GM18870 (cell line): ENCODE data around the gene DOCK4.

Source experiments
- ATAC-seq: cut with Tn5 transposase; IDR thresholded peaks from one replicate; pipeline ENCODE4 v1.9.1; 2021; ENCODE audit warnings: moderate library complexity; ENCODE audit not compliant: unreplicated experiment

Gene DOCK4

DNA sequence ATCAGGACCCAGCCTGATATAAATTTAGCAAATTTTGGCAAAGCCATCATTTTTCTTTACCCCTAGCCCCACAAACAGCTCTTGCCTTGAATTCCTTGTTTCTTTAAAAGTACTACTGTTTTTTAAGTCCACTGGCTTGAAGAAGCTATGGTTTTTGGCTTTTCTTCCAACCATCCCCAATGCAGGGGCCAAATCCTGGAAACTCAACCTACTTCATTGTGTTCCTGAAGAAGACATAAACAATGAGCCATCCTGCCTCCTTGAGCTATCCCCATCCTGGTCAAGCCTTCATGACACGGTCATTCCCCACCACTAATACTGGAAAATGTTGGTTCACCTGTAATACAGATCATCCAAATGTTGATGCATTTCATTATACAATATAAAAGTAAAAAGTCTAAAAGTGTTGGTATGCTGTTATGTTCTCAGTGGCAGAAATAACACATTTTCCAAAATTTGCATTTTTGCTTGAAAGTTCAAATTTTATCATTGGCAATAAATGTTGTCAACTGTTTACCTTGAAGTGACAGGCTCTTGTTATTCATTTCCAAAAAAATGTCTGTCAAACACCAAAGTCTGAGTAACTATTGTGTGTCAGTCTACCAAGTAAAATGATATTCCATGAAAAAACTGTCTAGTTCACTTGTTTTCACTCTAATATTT is 92.2 kb downstream of the DOCK4 start:
- no peak for ATAC-seq

- no peak for ATAC-seq
These were observed 93.4 kb downstream of the DOCK4 start for GRCh38 chr7:112112822-112113255.

DNA sequence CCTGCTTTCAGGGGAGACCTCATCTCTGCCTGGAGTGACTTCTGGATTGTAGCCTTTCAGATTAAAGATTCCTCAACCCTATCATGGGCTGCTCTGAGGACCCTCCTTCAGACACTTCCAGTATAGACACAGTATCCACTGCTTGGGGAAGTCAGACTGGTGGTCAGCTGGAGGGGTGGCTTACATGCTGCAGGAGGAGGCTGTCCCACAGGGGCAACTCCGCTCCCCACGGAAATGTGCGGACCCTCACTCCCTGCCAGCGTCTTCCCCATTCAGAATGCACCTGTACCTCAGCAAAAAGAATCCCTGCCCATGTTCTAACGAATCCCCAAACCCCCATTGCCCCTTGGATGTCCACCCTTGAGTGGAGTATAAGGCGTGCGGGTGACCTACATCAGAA is 95.5 kb downstream of the DOCK4 start:
- ATAC-seq, result no peak

GRCh38 chr7:112110175-112110574 is 96.0 kb downstream of the DOCK4 start:
- no peak for ATAC-seq

DNA sequence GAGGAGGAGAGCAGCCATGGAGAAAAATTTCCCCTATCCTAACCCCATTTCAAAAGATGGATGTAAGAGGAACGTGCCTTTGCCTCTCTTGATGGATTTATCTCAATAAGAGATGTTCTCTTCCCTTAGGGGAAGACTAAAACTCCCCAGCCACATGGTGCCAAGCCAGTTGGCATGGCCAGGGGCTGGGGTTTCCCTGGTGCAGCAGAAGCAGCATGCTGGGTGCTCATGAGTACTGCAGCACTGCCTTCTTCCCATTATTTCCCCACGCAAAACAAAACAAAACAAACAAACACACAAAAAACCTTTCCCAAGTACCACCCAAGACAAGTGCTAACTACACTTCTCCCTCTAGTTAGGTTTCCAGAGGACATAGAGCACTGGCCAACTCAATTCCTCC is 97.2 kb downstream of the DOCK4 start:
- no peak for ATAC-seq

DNA sequence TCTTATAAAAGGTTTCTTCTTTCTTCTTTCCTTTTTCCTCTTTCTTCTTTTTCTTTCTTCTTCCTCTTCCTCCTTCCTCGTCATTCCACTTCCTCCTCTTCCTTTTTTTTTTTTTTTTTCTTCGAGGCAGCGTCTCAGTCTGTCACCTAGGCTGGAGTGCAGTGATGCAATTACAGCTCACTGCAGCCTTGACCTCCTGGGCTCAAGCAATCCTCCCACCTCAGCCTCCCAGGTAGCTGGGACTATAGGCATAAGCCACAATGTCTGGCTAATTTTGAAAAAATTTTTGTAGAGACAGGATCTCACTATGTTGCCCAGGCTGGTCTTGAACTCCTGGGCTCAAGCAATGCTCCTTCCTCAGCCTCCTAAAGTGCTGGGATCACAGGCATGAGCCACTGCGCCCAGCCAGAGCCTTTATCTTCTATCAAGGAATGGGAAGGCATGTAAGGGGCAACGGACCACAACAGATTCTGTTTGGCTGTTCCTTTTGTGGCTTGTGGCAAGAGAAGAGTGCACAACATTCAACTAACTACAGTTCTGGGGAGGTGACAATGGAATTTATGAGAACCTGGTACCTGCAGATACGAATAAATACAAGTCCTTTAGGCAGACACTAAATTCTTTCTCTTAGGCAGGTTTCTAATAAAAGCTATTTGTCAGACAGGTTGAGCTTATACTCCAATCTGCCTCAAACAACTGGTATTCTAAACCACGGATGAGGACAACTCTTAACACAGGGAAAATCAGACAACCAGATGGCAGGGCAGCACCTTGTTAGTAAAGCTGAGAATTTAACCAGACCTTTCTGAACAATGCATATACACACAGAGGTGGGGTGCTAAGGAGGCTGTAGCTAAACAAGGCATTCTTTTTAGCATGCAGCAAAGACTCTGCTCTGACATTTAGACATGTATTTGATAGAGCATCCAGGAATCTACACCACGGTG is 100.3 kb downstream of the DOCK4 start:
- ATAC-seq, result no peak

GRCh38 chr7:112104120-112104519 is 102.1 kb downstream of the DOCK4 start:
- ATAC-seq, result no peak

DNA sequence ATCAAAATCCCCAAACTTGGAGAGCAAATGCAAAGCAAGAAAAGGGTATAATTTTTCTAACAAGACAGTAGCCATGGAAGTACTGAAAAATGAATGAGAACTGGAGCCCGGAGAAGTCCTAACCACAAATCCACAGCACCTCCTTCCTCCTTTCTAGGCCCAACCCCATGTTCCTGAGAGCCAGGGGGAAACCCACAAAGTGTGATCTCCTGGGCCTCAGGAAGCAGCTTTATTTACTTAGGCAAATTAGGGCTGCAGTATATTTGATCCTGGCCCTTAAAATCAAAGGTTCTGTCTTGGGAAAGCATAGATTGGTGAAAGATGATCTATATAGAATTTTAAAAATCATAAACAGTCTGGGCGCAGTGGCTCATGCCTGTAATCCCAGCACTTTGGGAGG is 103.0 kb downstream of the DOCK4 start:
- no peak for ATAC-seq

DNA sequence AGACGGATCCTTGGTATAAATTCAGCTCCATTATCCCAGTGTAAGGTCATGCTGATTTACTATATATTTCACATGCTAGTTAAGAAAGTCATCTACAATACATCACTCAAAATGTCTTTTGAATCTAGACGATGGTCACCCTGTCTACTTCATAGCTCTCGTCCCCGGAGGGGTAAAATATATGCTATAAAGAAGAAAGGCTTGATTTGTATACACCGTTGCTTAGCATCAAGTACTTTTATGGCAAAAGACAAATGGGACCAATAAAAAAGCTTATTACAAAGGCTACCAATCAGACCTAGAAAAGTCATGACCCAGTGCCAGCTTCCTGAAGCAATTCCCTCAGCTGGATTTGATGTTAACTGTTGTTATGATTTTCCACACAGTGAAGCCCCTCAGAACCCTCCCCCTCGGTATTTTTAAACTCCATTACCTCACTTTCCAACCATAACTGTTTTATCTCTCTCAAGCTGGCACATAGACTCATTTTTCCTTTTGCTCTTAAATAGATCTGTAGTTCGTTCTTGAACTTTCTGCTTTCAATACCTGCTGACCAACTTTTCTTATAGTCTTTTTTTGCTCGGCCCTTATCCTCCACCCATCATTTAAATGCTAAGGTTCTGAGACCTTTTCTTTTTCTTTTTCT is 104.9 kb downstream of the DOCK4 start:
- ATAC-seq, result no peak

- ATAC-seq, result no peak
These were observed 108.7 kb downstream of the DOCK4 start for GRCh38 chr7:112097524-112097923.

GRCh38 chr7:112093409-112093808 is 112.8 kb downstream of the DOCK4 start:
- no peak for ATAC-seq

DNA sequence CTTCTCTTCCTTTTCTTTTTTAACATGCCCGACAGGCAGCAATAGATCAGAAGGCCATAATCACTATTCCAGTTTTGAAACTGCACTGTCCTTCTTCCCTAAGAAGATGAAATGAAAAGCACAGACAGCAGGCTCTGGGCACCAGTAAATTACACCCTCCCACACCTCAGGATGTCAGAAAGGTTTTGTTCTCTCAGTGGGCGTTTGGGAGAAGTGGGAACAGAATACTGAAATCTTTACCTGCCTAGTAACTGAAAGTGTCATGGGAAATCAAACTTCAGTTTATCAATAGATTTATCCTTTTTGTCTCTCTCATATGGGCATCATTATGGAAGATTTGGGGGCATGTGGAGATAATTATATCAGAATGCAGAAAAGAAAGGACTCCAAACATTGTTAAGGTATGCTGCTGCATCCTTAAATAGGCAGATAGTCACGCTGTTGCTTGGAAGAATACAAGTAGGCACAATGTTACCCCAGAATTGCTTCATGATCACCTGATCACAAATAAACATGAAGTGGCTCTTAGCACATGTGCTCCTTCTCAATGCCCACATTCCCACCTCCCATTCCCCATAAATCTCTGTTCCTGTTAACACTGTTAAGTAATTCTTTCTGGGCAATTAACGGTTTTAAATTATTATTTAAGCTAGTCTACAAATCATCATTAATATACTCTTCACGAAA is 113.3 kb downstream of the DOCK4 start:
- ATAC-seq, result no peak

DNA sequence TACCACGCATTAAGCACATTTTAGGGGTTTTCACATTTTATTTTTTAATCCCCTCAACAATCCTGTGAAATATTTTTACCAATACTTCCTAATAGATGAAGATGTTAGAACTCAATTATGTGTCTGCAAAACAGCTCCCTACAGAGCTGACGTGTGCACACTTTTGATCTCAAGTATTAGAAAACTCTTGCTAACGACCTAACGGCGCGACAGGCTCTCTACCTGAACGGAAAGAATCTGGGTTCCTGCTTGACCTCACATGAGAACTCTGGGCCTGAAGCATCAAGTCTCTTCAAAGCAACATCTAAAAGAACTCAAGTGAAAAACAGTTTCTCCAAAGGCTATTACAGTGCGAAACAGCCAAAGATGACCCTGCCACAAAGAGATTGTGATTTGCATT is 113.9 kb downstream of the DOCK4 start:
- ATAC-seq, result no peak

GRCh38 chr7:112091768-112092167 is 114.4 kb downstream of the DOCK4 start:
- no peak for ATAC-seq

DNA sequence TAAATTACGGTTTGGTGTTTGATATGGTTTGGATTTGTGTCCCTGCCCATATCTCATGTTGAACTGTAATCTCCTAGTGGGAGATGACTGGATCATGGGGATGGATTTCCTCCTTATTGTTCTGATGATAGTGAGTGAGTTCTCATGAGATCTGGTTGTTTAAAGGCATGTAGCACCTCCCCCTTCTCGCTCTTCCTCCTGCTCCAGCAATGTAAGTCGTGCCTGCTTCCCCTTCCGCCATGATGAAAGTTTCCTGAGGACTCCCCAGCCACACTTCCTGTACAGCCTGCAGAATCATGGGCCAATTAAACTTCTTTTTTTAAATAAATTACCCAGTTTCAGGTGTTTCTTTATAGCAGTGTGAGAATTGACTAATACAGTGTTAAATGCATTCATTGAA is 116.6 kb downstream of the DOCK4 start:
- no peak for ATAC-seq

- no peak for ATAC-seq
These were observed 117.6 kb downstream of the DOCK4 start for GRCh38 chr7:112088484-112089016.

DNA sequence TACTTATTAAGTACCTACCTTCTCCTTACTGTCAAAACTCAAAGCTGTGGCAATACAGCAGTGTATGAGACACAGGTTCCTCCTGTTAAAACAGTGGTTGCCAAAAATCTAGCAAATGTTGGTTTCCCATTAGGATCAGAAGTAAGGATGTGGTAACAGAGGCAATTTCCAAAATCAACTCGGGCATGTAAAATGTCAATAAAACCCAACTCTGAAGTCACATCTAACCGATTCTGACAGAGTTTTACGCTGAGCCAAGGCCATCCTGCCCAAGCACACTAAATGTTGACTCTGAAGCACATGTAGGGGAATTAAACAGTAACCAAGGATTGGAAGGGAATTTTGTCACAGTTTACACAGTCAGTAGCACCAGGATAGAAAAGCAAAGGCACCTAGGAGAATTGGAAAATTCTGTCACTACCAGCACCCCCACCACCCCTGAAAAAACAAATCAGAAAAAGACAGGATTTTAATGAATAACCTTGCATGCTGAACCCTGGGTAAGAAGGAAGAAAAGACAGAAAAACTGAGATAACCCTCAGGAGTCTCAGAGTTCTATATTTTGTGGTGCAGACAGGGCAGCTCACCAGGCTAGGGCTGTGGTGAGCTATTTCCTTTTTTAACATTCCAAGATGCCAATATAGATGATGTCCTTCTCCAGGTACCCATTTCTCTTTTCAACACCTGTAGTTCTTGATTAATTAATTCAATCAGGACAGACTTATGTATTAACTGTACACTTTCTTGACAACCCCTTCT is 119.5 kb downstream of the DOCK4 start:
- ATAC-seq, result no peak

DNA sequence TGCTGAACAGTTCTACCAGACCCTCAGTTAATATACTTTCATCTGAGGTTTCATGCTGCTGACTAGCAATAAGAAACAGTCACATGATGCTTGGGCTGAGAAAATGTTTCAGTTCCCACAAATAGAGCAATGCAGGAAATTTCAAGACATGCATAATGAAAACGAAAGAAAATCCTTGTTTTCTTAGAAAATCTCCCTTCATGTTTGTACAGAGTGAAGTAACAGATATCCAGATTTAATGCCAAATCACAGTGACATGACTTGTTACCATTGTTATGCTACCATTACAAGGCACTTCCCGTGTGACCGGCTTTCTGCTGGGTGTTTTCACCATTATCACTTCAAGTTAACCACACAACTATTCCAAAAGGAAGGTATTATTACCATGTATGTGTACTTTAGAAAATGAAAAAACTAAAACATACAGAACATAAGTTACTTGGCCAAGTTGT is 121.7 kb downstream of the DOCK4 start:
- peak; percentile 54 for ATAC-seq

DNA sequence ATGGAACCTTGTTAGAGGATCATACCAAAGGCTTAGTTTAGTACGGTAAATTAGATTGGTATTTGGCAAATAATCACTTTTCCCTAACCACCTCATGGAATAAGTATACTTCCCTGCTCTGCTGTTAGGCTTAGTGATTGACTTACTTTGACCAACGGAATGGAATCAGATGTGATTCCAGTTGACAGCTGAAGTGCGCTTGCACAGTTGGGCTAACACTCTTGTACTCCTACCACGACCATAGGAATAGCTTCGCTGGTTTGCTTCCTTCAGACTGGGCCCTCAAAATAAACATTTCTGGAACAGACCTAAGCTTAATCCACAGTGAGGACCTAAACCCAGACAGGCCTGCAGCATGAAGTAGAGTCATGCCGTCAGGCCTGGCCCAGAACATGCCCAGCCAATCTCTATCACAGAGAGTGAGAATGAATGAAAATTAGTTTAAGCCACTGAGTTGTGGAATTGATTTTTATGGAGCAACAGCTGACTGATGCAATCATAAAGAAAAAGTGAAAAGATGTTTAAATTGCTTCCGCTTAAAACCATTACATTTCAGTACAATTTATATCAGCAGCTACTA is 122.3 kb downstream of the DOCK4 start:
- no peak for ATAC-seq

DNA sequence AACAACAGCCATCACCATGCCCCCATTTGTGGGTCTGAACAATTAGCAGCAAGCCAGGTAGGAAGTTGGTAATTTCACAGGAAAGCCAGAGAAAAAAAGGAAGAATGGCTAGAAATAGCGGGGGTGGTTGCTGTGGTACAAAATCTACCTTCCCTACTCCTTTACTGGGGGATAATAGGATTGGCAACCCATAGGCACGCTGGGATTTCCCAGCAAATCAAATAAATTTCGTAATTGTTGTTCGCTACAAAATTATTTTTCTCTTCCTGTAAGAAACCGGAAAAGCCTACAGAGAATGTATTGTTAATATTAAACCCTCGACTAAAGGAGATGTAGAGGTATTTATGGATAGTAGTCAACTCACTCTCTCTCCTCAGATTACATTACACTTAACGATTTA is 123.9 kb downstream of the DOCK4 start:
- ATAC-seq, result no peak
